Right ventricle myocardium inferior (tissue), 1 donor: ENCODE results near the gene DZIP3. TPM values are rescaled to one million over a fixed set of nuclear protein-coding genes. Genes with fewer than 3 reads are reported as not detected.
"Not testable (repeated sequence)": the region's sequence is repeated elsewhere in the genome, so short reads cannot be mapped to it uniquely, and the experiment has no call there.

Experiments used
- ATAC-seq: fragments of 200-7000 bp; cut with Tn5 transposase; one replicate; pipeline ENCODE4 v1.9.1; 2020; ENCODE audit warnings: mild to moderate bottlenecking, moderate library complexity
- DNase-seq: peaks from one replicate; pipeline ENCODE4 v3.0.0; 2021; ENCODE audit errors: missing footprints
- intact Hi-C: fragments of 100-400 bp; cut with DNase I; formaldehyde crosslinking; loops from one replicate; pipeline ENCODE4 v1.11.0; 2022
- total RNA-seq: library from RNA; stranded (reverse); fragmentation: NEBNext Ultra II Directional; extraction: Animal tissue kit (Norgen Biotek cat#: 25700); gene quantifications from one replicate; pipeline ENCODE4 v1.2.1, GENCODE V29; 2021
- donor health status: DM: no; HTN: yes; CAD: no; lungs with severe emphysema.

Gene DZIP3
- total RNA-seq, 1 donor from 2014 or later = 15.4 TPM

DNA sequence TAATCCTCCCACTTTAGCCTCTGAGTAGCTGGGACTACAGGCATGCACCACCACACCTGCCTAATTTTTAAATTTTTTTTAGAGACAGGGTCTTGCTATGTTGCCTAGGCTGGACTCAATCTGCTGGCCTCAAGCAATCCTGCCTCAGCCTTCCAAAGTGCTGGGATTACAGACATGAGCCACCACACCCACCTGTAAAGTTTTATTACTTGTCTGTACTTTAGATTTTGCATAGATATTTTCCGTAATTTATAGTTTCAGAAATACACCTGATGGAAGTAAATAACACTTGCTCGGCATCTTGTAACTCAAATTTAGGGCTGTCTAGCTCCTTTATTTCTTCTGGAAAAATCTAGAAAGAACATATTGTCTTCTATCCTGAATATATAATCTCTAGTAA lies 5.8 kb downstream of the DZIP3 start:
- intact Hi-C loops = no loop called here
- no peak for ATAC-seq
- no peak for DNase-seq

DNA sequence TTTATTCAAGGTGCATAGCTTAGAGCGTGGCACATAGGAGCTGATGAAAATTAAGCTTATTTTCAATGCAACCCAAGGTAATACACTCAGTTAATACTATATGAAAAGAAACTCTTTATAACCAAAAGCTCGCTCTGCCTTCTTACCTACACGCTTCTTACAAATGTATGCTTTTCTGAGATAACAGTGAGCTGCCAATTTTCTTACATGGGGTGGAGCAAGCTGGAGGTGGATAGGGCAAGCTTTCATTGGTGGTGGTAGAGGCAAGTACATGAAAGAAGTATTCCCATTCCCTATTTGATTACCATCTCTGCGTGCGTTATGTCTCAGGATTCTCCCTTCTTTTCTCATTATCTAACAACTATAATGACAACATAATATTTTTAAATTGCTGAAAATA lies 8.9 kb downstream of the DZIP3 start:
- intact Hi-C loops = no loop called here
- no peak for ATAC-seq
- DNase-seq = no peak

DNA sequence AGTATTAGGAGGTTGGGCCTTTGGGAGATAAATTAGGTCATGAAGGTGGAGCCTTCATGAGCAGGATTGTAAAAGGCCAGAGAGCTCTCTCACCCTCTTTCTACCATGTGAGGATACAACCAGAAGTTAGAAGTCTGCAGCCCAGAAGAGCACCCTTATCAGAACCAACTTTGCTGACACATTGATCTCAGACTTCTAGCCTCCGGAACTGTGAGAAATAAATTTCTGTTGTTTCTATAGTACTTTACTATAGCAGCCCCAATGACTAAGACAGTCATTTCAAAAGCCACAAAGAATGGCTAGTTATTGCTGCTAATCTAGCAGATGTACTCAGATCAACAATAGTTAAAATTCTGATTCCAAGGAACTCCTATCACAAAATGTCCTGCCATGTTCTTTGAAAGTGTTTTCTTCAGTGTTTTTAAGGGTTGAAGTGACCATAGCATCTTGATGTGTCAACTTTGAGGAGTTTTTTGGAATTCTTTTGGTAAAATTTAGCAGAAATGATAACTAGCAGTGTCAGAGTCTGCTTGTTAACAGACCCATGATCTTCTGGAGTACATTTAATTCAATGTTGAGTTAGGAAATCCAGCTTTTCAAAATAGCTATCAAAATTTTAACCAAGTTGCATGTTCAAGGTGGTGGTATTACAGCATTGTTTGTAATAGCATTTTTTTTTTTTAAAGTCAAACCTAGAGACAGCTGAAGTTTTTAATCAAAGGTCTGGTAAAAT lies 10.3 kb downstream of the DZIP3 start:
- intact Hi-C loops = no loop called here
- ATAC-seq = no peak
- no peak for DNase-seq

DNA sequence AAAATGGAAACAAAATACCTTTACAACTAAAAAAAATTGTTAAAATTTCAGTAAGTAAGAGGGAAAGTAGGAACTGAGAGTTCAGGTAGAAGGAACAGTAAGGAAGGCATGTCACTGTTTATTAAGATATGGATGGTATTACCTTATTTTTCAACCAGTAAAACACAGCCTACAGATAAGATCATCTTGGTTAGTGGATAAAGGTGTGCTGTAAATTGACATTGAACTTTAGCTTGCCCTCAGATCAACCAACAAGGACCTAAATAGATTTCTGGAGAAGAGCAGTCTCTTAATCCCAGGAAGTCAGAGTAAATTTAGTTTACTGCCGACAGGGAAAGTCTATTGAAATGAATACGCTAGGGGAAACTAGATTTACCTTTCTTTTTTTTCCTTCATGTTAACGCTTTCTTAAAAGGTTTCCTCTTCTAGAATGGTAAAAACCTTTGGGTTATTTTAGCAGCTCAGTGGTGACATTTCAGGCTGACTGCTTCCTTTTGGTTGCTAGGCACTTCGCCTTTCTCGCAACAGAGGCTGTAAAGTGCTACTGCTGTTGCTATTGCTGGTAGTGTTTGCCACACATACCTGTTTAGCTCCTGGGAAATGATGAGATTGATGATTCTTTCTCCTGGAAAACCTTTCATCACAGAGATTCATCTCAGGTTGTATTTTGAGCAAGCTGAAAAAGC lies 12.9 kb downstream of the DZIP3 start:
- intact Hi-C loops = no loop called here
- ATAC-seq (peak; percentile 52), DNase-seq (no peak)

DNA sequence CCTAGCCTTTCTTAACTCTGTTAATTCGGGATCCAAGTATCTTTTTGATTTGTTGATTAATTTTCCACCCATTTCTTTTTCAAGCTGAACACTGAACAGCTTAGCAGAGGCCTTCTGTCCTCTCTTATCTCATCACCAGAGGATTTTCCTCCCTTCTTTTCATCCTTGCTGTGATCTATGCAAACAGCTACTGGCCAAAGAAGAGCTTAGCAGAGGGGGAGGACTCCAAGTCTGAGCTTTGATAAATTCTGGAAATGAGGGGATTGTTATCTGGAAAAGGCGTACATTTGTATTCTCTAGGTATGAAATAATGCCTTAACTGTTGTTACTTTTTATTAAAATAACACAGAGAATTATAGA lies 13.4 kb downstream of the DZIP3 start:
- intact Hi-C loops = no loop called here
- DNase-seq (no peak), ATAC-seq (no peak)

DNA sequence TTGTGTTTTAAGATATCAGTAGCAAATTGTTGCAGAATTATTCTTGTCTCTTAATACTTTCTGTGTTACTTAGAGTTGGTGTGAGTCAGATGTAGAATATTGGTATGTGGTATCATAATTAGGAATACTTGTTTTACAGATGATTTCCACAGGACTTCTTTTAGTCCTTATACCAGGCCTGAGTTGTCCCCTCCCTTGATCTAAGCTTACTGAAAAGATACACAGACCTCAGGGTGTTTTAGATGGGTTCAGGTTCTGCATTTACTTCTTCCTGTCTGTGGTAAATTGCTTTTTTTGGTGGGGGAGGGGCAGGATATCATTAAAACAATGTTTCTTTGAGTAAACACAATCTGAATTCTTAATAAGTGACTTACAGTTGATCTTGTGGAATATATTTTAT lies 14.2 kb downstream of the DZIP3 start:
- DNase-seq (no peak), ATAC-seq (no peak)
- intact Hi-C loops = no loop called here

DNA sequence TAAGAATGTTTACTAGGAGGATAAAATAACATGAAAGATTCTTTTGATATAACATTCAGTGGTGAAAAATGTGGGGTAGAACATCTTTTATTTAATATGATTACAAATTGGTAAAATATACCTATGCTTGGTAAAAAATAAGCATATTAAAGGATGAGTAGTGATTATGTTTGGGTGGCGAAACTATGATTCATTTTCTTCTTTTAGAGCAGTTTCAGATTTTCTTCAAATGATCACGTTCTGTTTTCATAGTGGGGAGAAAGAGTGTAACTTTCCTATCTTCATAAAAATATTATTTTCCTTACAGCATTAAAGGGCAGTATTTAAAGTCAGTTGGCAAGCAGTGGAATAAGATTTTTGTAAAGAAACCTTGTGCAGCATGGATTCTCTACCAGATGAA lies 15.5 kb downstream of the DZIP3 start:
- ATAC-seq (no peak), DNase-seq (no peak)
- intact Hi-C loops = no loop called here

DNA sequence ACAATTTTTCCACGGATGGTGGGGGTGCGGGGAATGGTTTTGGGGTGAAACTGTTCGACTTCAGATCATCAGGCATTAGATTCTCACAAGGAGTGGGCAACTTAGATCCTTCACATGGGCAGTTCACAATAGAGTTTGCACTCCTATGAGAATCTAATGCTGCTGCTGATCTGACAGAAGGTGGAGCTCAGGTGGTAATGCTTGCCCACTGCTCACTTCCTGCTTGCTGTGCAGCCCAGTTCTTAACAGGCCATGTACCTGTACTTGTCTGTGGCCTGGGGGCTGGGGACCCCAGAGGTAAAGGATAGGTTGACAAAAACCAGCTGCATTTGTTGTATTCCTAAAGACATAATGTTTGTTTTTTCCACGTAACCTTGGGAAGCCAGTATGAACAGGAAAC lies 16.0 kb downstream of the DZIP3 start:
- no peak for DNase-seq
- intact Hi-C loops = no loop called here
- no peak for ATAC-seq

DNA sequence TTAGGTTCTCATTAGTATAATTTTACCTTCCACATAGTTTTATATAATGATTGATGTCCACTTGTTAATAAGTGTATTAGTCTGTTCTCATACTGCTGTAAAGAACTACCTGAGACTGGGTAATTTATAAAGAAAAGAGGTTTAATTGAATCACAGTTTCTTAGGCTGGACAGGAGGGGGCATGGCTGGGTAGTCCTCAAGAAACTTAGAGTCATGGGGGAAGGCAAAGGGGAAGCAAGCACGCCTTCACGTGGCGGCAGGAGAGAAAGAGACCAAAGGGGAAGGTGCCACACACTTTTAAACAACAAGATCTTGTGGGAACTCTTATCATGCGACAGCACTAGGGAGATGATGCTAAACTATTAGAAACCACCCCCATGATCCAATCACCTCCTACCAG lies 19.2 kb downstream of the DZIP3 start:
- ATAC-seq = no peak
- no peak for DNase-seq
- intact Hi-C loops = no loop called here

DNA sequence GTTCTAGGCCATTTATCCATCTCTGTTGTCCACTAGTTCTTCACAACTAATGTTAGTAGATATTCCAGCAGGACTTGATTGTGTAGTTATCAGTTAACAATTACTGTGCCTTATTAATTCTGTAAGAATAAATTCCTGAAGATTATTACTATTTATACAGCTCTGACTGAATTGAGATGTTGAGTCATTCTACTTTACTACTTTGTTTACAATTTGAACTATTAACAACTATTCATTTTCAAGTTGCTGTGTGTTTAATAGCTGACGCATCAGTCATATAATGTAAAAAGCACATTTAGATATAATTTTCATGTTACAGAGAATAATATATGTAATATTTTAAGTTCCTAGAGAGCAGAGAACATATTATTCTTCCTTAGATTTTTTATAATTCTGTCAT lies 21.1 kb downstream of the DZIP3 start:
- ATAC-seq = no peak
- intact Hi-C loops = no loop called here
- no peak for DNase-seq

DNA sequence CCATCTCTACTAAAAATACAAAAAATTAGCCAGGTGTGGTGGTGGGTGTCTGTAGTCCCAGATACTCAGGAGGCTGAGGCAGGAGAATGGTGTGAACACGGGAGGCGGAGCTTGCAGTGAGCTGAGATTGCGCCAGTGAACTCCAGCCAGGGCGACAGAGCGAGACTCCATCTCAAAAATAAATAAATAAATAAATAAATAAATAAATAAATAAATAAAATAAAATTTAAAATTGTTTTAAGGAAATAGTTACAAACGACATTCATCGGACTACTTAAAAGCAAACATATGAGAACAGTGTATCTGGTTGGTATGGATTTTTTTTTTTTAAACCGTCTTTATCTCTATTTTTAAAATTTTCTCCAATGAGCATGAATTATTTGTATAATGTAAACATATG lies 26.6 kb downstream of the DZIP3 start:
- ATAC-seq, DNase-seq, intact Hi-C loops: not testable (repeated sequence)

DNA sequence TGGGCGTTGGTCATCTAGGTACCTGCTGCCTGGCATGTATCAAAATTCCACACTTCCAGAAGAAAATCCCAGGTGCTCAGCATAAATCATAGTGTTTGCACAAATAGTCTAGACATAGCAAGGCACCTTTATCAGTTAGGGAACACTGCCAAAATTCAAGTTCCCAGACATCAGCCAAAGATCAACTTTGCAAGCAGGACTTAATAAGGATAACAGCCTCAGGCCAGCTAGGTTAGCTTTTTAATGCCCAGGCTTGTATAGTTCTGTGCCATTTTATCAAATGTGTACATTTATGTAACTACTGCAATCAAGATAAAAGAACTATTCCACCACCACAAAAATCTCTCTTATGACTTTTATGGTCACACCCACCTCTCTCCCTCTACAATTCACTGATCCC lies 30.7 kb downstream of the DZIP3 start:
- no peak for ATAC-seq
- no peak for DNase-seq
- intact Hi-C loops = no loop called here

DNA sequence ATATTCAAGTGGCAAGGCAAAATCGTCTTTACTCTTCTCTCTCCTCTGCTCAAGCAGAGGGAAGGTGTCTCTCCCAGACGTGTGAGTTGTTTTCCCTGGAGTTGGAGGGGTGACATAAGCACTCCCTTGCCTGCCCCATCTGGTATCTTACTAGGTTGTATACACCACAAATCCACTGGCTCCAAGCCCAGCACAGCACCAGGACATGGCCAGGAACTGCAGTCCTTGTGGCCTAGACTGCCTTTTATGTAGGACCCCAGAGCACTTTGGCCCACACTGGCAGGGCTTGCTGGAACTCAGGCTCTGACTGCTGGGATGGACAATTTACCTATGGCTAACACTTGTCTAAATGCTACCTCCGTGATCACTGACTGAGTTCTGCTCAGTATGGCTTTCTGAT lies 34.0 kb downstream of the DZIP3 start:
- DNase-seq = no peak
- intact Hi-C loops = no loop called here
- ATAC-seq = no peak

DNA sequence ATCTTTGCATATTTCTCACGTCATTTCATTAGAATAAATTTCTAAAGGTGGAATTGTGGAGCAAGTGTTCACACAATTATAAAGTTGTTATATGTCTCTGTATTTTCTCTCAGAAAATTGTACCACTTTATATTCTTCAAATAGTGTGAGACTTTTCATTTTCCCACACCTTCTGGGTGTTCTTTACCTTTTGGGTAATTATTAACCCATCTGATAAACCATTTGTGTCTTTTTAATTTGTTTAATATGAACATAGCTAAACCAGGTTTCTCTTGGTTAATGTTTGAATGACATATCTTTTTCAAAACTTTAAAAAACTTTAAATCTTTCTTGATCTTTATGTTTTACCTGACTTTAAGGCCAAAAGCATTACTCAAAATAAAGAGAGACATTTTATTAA lies 40.5 kb downstream of the DZIP3 start:
- intact Hi-C loops = no loop called here
- DNase-seq = no peak
- no peak for ATAC-seq

DNA sequence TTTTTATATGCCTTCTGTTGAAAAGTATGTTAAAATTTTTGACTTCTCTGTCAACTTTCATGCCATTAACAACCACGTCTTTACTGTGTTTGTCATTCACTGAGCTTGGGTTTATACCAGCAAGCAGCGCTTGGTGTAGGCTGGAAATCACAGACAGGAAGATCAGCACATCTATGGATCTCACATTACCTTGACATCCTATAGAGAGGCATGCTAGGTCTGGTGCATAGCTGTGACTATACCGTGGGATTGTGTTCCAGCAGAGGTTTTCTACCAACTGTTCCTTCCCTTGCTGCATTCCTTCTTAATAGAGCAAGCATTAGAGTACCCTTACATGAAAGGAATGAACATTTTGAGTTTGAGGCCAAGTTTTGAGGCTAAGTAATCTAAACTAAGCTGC lies 53.0 kb downstream of the DZIP3 start:
- ATAC-seq (no peak), DNase-seq (no peak)
- intact Hi-C loops = no loop called here

DNA sequence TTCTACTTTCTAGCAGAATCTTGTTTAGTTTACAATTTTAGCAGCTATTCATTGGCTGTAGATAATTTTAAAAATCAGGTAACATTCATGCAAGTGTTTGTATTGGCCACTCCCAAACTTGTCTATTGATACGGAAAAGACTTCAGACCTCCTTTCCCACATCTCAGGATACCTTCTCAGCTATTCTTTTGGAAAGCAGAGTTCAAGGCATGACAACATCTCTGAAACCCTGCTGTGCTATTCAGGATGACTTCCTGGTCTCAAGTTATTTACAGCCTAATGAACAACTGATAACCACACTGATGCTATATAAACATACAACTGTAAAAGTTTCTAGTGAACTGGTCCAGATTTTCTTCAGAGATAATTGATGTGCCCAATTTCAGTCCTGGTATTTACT lies 55.8 kb downstream of the DZIP3 start:
- intact Hi-C loops = no loop called here
- DNase-seq (no peak), ATAC-seq (no peak)

DNA sequence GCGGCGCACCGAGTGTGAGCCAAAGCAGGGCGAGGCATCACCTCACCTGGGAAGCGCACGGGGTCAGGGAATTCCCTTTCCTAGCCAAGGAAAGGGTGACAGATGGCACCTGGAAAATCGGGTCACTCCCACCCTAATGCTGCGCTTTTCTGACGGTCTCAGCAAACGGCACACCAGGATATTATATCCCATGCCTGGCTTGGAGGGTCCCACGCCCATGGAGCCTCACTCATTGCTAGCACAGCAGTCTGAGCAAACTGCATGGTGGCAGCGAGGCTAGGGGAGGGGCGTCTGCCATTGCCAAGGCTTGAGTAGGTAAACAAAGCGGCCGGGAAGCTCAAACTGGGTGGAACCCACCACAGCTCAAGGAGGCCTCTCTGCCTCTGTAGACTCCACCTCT lies 66.1 kb downstream of the DZIP3 start:
- DNase-seq, intact Hi-C loops, ATAC-seq: not testable (repeated sequence)

DNA sequence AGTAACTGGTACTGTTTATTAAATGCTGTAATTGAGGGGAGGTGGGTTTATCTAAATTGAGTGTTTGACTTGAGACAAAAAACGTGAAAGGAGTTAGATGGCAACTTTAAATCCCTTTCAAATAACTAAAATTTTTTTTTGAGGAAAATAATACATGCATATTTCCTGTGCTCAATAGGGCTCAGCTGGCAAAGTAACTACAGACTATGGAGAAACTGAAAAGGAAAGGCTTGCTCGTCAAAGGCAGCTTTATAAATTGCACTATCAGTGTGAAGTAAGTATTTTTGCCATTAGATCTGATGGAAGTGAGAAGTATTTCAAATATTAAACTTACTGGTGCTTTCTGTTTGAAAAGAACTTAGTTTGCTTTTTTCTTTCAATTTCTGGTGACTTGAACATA lies 72.2 kb downstream of the DZIP3 start:
- DNase-seq (no peak), ATAC-seq (no peak)
- intact Hi-C loops = loop anchor here (5.0 kb wide), 2 partner anchors 256 to 421 kb away; no protein-coding TSS in a partner anchor

DNA sequence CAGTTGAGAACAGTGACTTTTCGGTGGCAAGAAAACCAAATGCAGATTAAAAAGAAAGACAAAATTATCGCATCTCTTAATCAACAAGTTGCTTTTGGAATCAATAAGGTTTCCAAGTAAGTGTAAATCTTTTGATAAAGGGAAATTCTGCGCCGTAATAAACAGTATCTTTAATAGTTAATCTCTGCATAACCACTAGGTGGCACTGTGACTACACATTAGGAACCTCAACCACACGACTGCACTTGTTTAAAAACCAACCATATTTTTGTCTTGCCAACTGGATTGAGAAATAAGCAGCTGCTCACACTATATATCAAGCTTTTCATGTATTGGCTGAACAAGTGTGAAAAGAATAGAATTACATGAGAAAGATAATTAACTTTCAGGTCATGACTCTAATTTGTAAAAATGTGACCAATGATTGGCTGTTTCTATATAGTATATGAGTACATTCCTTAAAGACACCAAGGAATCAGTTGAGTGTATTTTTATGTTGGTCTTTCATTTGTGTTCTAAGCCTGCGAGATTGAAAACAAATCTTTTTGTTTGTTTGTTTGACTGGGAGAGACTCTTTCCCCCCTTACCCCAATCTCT lies 72.7 kb downstream of the DZIP3 start:
- ATAC-seq (peak; percentile 54), DNase-seq (no peak)
- intact Hi-C loops = loop anchor here (5.0 kb wide), 2 partner anchors 255 to 420 kb away; no protein-coding TSS in a partner anchor

DNA sequence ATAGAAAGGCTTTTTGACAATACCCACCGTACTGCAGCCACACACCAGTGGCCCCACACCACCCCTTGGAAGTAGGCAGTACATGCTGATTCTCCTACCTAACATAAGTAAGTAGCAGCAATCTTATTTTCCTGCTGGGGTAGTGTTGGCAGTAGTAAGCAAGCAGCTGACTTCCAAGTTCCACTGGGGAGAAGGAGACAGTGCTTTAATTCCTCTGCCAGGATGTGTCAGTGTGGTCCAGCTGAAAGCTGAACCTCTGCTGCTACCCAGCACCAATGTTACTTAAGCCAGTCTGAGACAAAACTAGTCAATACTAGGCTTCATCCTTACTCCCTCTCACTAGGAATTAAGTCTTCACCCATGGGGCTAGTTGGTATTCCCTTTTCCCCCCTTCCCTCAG lies 74.7 kb downstream of the DZIP3 start:
- no peak for ATAC-seq
- intact Hi-C loops = loop anchor here (5.0 kb wide), 2 partner anchors 253 to 418 kb away; no protein-coding TSS in a partner anchor
- DNase-seq = no peak
